GM18498 (cell line): ENCODE data around the gene TMC3.

Experiments
- ATAC-seq: cut with Tn5 transposase; IDR thresholded peaks from one replicate; pipeline ENCODE4 v1.9.1; 2021; ENCODE audit warnings: mild to moderate bottlenecking, moderate library complexity; ENCODE audit not compliant: unreplicated experiment

Gene TMC3

GRCh38 chr15:81323944-81324881 lies 49.8 kb downstream of the TMC3 start, which contains the start of gene STARD5:
TSS of gene STARD5 (minus strand) at chr15:81324141. CDS start at chr15:81324099, 42 bp downstream.
- ATAC-seq, result peak; percentile 99

GRCh38 chr15:81323559-81323943 lies 50.5 kb downstream of the TMC3 start:
- peak; percentile 8 for ATAC-seq

- ATAC-seq, result no peak
These were observed 51.2 kb downstream of the TMC3 start for GRCh38 chr15:81322676-81323253.

GRCh38 chr15:81321667-81322066 lies 52.3 kb downstream of the TMC3 start:
- no peak for ATAC-seq

GRCh38 chr15:81317642-81318017 lies 56.4 kb downstream of the TMC3 start:
- ATAC-seq, result no peak

GRCh38 chr15:81316267-81316666 lies 57.7 kb downstream of the TMC3 start:
- no peak for ATAC-seq

- ATAC-seq, result no peak
These were observed 58.4 kb downstream of the TMC3 start for GRCh38 chr15:81315452-81316175.

- no peak for ATAC-seq
These were observed 59.6 kb downstream of the TMC3 start for GRCh38 chr15:81314378-81314777.

GRCh38 chr15:81313686-81314085 lies 60.3 kb downstream of the TMC3 start:
- ATAC-seq, result no peak

- no peak for ATAC-seq
These were observed 61.0 kb downstream of the TMC3 start for GRCh38 chr15:81312790-81313543.

- peak; percentile 52 for ATAC-seq
These were observed 62.1 kb downstream of the TMC3 start for GRCh38 chr15:81311752-81312464.

- no peak for ATAC-seq
These were observed 63.5 kb downstream of the TMC3 start for GRCh38 chr15:81310480-81310879.

- no peak for ATAC-seq
These were observed 64.2 kb downstream of the TMC3 start for GRCh38 chr15:81309647-81310450.

- no peak for ATAC-seq
These were observed 65.8 kb downstream of the TMC3 start for GRCh38 chr15:81308260-81308659.

GRCh38 chr15:81304226-81304625 lies 69.8 kb downstream of the TMC3 start:
- no peak for ATAC-seq

GRCh38 chr15:81303244-81304225 lies 70.5 kb downstream of the TMC3 start:
- ATAC-seq, result no peak

GRCh38 chr15:81302701-81303109 lies 71.3 kb downstream of the TMC3 start:
- peak; percentile 27 for ATAC-seq

GRCh38 chr15:81301815-81302399 lies 72.1 kb downstream of the TMC3 start:
- peak; percentile 83 for ATAC-seq
